Uterus (tissue), 4 donors: ENCODE results near the gene ZNF805. TPM values are rescaled to one million over a fixed set of nuclear protein-coding genes. Genes with fewer than 3 reads are reported as not detected.

Source experiments
- DNase-seq, 2 donors: peaks; one replicate each; pipeline ENCODE4 v3.0.0-alpha.2; 2019 to 2020
- H3K27ac ChIP-seq, 2 donors: fragments of 200-600 bp; sonication (generic); 1 replicate in 1 of 2; 2 replicates in 1 of 2; pipeline ENCODE4 v1.5.1; 2016 to 2018
- H3K27me3 ChIP-seq, 2 donors: fragments of 200-600 bp; sonication (generic); one replicate each; pipeline ENCODE4 v1.5.1; 2018 to 2019; ENCODE audit warnings: control low read depth in 1 of 2
- H3K36me3 ChIP-seq, 2 donors: fragments of 200-600 bp; sonication (generic); one replicate each; pipeline ENCODE4 v1.5.1; 2019; ENCODE audit warnings: control low read depth in 1 of 2
- H3K4me1 ChIP-seq, 2 donors: fragments of 200-600 bp; sonication (generic); one replicate each; pipeline ENCODE4 v1.5.1; 2018 to 2019; ENCODE audit warnings: control low read depth in 1 of 2
- H3K4me3 ChIP-seq, 2 donors: fragments of 200-600 bp; sonication (generic); 1 replicate in 1 of 2; 2 replicates in 1 of 2; pipeline ENCODE4 v1.5.1; 2018 to 2019; ENCODE audit warnings: mild to moderate bottlenecking in 1 of 2
- H3K9me3 ChIP-seq, 2 donors: fragments of 200-600 bp; sonication (generic); one replicate each; pipeline ENCODE4 v1.5.1; 2019; ENCODE audit warnings: control low read depth in 1 of 2
- POLR2A ChIP-seq, 2 donors: fragments of 450-650 bp; IDR thresholded peaks; one replicate each; pipeline ENCODE4 v1.6.1; 2016; ENCODE audit warnings: antibody characterized with exemption in 2 of 2, mild to moderate bottlenecking in 1 of 2, moderate library complexity in 1 of 2
- intact Hi-C: fragments of 100-400 bp; cut with DNase I; formaldehyde crosslinking; loops from one replicate; pipeline ENCODE4 v1.15.1; 2023; ENCODE audit warnings: low total_unique reads
- total RNA-seq, 4 donors: library from RNA; depleted of rRNA in 3 of 4; stranded (reverse); fragments of >200 nt in 3 of 4; gene quantifications; one replicate each; pipeline versions ENCODE4 v1.1.0 to v1.2.4, GENCODE V29; 2014 to 2023
- TF ChIP-seq, protein P1 (sequence below), 4 experiments: fragments of 200-600 bp in 2 of 4; fragments of 450-650 bp in 2 of 4; sonication (generic) in 2 of 4; IDR thresholded peaks; one replicate each; pipeline ENCODE4 v1.5.1; 2016 to 2019; ENCODE audit warnings: antibody characterized with exemption in 4 of 4, mild to moderate bottlenecking in 2 of 4, moderate library complexity in 1 of 4
- donor health status: DM: yes; HTN: yes; CAD: no.

ZNF805 gene
- total RNA-seq, 4 donors from 2014 or later, result 2.1 to 65.3 (median 18.9) TPM

DNA sequence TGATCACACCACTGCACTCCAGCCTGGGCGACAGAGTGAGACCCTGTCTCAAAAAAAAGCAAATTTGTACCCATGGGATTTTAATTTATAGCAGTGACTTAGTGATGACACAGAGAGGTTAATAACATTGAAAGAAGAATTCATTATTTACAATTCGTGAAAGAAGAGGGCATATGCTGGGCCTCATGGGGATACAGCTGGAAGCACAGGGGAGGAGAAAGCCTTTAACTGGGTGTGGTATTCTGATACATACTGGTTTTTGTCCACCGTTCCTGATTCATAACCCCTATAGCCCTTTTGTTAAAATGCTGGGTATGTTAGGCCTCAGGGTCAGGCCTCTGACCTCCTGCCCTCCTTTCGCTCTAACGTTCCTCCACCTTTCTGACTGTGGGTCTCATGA is 38.3 kb upstream of the ZNF805 start:
- H3K27ac ChIP-seq, result no peak overlapping the region
- no peaks in the 10 kb centered on the region for H3K4me1 ChIP-seq
- H3K36me3 ChIP-seq, result no peaks in the 10 kb centered on the region
- H3K27me3 ChIP-seq, result no peaks in the 10 kb centered on the region
- TF ChIP-seq, protein P1, sequence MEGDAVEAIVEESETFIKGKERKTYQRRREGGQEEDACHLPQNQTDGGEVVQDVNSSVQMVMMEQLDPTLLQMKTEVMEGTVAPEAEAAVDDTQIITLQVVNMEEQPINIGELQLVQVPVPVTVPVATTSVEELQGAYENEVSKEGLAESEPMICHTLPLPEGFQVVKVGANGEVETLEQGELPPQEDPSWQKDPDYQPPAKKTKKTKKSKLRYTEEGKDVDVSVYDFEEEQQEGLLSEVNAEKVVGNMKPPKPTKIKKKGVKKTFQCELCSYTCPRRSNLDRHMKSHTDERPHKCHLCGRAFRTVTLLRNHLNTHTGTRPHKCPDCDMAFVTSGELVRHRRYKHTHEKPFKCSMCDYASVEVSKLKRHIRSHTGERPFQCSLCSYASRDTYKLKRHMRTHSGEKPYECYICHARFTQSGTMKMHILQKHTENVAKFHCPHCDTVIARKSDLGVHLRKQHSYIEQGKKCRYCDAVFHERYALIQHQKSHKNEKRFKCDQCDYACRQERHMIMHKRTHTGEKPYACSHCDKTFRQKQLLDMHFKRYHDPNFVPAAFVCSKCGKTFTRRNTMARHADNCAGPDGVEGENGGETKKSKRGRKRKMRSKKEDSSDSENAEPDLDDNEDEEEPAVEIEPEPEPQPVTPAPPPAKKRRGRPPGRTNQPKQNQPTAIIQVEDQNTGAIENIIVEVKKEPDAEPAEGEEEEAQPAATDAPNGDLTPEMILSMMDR (IDR thresholded peaks at IDR 0.05), result no peak
- TF ChIP-seq POLR2A (IDR thresholded peaks at IDR 0.05), result no peak
- no peak overlapping the region for H3K4me3 ChIP-seq
- intact Hi-C loops, result no loop called here
- peaks cover 0 to 37% of the 10 kb centered on the region in 2 donors for H3K9me3 ChIP-seq
- no peak for DNase-seq

DNA sequence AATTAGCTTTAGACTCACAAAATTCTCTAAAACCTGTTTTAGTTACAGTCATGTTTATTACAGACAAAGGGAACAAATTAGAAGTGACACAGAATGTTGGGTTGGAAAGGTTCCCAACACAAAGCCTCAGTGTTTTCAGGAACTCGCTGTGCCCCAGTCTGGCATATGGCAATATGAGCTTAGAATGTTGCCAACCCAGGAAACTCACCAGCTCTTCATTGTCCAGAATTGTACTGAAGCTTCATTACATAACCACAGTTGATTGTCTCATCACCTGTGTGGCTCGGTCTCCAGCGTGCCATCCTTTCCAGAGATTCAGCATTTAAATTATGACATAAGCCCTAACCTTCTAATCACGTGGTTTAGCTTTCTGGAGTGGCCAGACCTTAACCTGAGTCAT is 30.1 kb upstream of the ZNF805 start:
- intact Hi-C loops, result no loop called here
- Histone ChIP-seq H3K4me1 (no peaks in the 10 kb centered on the region), H3K27ac (no peak overlapping the region), H3K9me3 (peaks cover 0 to 70% of the 10 kb centered on the region in 2 donors), H3K4me3 (no peak overlapping the region), H3K27me3 (no peaks in the 10 kb centered on the region), H3K36me3 (no peaks in the 10 kb centered on the region)
- no peak for DNase-seq
- TF ChIP-seq, protein P1 (IDR thresholded peaks at IDR 0.05), result no peak
- TF ChIP-seq POLR2A (IDR thresholded peaks at IDR 0.05), result no peak

DNA sequence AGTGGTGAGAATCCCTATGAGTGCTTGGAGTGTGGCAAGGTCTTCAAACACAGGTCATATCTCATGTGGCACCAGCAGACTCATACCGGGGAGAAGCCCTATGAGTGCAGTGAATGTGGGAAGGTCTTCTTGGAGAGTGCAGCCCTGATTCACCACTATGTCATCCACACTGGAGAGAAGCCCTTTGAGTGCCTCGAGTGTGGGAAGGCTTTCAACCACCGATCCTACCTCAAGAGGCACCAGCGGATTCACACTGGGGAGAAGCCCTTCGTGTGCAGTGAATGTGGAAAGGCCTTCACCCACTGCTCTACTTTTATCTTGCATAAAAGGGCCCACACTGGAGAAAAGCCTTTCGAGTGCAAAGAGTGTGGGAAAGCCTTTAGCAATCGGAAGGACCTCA is 28.3 kb upstream of the ZNF805 start:
- TF ChIP-seq, protein P1 (IDR thresholded peaks at IDR 0.05), result no peak
- no peak for TF ChIP-seq POLR2A (IDR thresholded peaks at IDR 0.05)
- H3K27ac ChIP-seq, result no peak overlapping the region
- H3K36me3 ChIP-seq, result no peaks in the 10 kb centered on the region
- intact Hi-C loops, result no loop called here
- no peaks in the 10 kb centered on the region for H3K27me3 ChIP-seq
- no peak for DNase-seq
- H3K4me3 ChIP-seq, result no peak overlapping the region
- H3K9me3 ChIP-seq, result peaks cover 0 to 72% of the 10 kb centered on the region in 2 donors
- no peaks in the 10 kb centered on the region for H3K4me1 ChIP-seq

DNA sequence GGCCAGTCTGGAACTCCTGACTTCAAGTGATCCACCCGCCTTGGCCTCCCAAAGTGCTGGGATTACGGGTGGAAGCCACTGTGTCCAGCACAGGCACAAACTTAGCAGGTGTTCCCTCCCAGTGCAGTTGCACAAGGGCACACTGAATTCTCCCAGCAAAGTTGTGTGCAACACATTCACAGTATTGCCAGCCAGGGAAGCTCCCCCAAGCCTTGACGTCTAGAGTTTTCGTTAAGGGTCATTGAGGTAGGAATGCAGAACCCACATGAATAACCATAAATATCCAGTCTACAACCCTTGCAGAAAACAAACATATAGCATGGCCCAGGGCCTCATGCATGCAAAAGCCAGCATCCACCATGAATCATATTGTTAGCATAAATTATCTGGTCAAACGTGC is 12.9 kb upstream of the ZNF805 start:
- Histone ChIP-seq H3K9me3 (no peaks in the 10 kb centered on the region), H3K4me3 (no peak overlapping the region), H3K27me3 (no peaks in the 10 kb centered on the region), H3K27ac (no peak overlapping the region), H3K36me3 (no peaks in the 10 kb centered on the region), H3K4me1 (no peaks in the 10 kb centered on the region)
- intact Hi-C loops, result no loop called here
- no peak for DNase-seq
- TF ChIP-seq, protein P1 (IDR thresholded peaks at IDR 0.05), result no peak
- no peak for TF ChIP-seq POLR2A (IDR thresholded peaks at IDR 0.05)

DNA sequence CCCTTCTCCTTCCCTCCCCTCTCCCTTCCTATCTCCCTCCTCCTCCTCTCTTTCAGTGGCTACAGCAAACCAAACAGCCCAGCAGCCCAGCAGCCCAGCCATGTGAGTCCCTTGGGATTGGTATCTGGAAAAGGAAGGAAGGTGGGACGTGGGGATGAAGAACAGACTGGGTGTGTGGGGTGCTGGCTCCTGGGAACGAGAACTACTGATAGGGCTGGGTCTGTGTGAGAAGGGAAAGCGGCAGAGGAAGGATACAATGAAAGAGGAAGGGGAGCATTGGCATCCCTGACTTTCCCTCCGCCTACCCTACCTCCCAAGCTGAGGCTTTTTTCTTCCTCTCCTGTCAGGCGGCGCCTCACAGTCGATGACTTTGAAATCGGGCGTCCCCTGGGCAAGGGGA is 8.7 kb upstream of the ZNF805 start:
- DNase-seq, result no peak
- no peak overlapping the region for H3K27ac ChIP-seq
- no peak overlapping the region for H3K4me3 ChIP-seq
- no peaks in the 10 kb centered on the region for H3K4me1 ChIP-seq
- TF ChIP-seq POLR2A (IDR thresholded peaks at IDR 0.05), result no peak
- TF ChIP-seq, protein P1 (IDR thresholded peaks at IDR 0.05), result no peak
- no peaks in the 10 kb centered on the region for H3K9me3 ChIP-seq
- intact Hi-C loops, result no loop called here
- H3K27me3 ChIP-seq, result no peaks in the 10 kb centered on the region
- no peaks in the 10 kb centered on the region for H3K36me3 ChIP-seq
